Heart right ventricle (tissue), 16 donors: ENCODE results near the gene TBC1D30. TPM values are rescaled to one million over a fixed set of nuclear protein-coding genes. Genes with fewer than 3 reads are reported as not detected.

Source experiments
- ATAC-seq, 8 donors: fragments of 200-7000 bp; cut with Tn5 transposase; one replicate each; pipeline ENCODE4 v1.9.1; 2020; ENCODE audit warnings: mild to moderate bottlenecking in 8 of 8, moderate library complexity in 8 of 8, moderate number of reproducible peaks in 1 of 8
- DNase-seq, 2 donors: peaks; one replicate each; pipeline ENCODE4 v3.0.0-alpha.2; 2020
- H3K27ac ChIP-seq, 10 donors: fragments of 200-600 bp; sonication (generic) in 2 of 10; one replicate each; pipeline versions ENCODE4 v1.5.0 to v1.8.0; 2020 to 2022; ENCODE audit warnings: mild to moderate bottlenecking in 3 of 10
- H3K27me3 ChIP-seq, 7 donors: fragments of 200-600 bp; one replicate each; pipeline ENCODE4 v1.8.0; 2021 to 2022; ENCODE audit warnings: mild to moderate bottlenecking in 2 of 7
- H3K36me3 ChIP-seq, 9 donors: fragments of 200-600 bp; sonication (generic) in 1 of 9; one replicate each; pipeline versions ENCODE4 v1.5.0 to v1.8.0; 2020 to 2022; ENCODE audit warnings: mild to moderate bottlenecking in 2 of 9
- H3K4me1 ChIP-seq, 9 donors: fragments of 200-600 bp; sonication (generic) in 1 of 9; one replicate each; pipeline versions ENCODE4 v1.5.0 to v1.8.0; 2020 to 2022; ENCODE audit warnings: mild to moderate bottlenecking in 4 of 9
- H3K4me3 ChIP-seq, 10 donors: fragments of 200-600 bp; sonication (generic) in 2 of 10; one replicate each; pipeline versions ENCODE4 v1.5.0 to v1.8.0; 2020 to 2022; ENCODE audit warnings: mild to moderate bottlenecking in 7 of 10, moderate library complexity in 2 of 10
- H3K9me3 ChIP-seq, 11 donors: fragments of 200-600 bp in 10 of 11; sonication (generic) in 2 of 11; one replicate each; pipeline versions ENCODE4 v1.5.0 to v1.8.0; 2013 to 2022; ENCODE audit warnings: mild to moderate bottlenecking in 2 of 11, control low read depth in 1 of 11, moderate library complexity in 1 of 11
- CTCF ChIP-seq, 9 donors: fragments of 200-600 bp; sonication (generic) in 2 of 9; IDR thresholded peaks; one replicate each; pipeline versions ENCODE4 v1.5.0 to v1.8.0; 2021 to 2022; ENCODE audit warnings: antibody characterized with exemption in 9 of 9, mild to moderate bottlenecking in 5 of 9, moderate library complexity in 1 of 9
- WGBS, 2 donors: extraction: QIAGEN DNeasy Blood & Tissue Kit; methylation state at CpG; one replicate each; pipeline ENCODE4 v1.1.7; 2013; ENCODE audit warnings: inconsistent platforms in 1 of 2; 5-methylcytosine and 5-hydroxymethylcytosine counted together
- intact Hi-C, 10 donors: fragments of 100-400 bp; cut with DNase I; formaldehyde crosslinking; loops; one replicate each; pipeline versions ENCODE4 v1.11.1 to v1.14.2; 2022
- polyA plus RNA-seq, 2 donors: library from polyadenylated mRNA; stranded (reverse); fragments of 200-250 nt; gene quantifications; one replicate each; pipeline ENCODE4 v1.2.3, GENCODE V29; 2013
- total RNA-seq, 10 donors: library from RNA; stranded (reverse); fragmentation: NEBNext Ultra II Directional in 3 of 10; extraction: Animal tissue kit (Norgen Biotek cat#: 25700) in 3 of 10; gene quantifications; one replicate each; pipeline versions ENCODE4 v1.2.1 to v1.2.4, GENCODE V29; 2021 to 2023
- donor health status: Arrhythmogenic right ventricular cardiomyopathy.
- donor health status: ischemic (EF 13 %, LVEDD 7.1; RV severe dilation, severe dysfunction).
- donor health status: healthy with polysubstance abuse.
- donor health status: DM: no; HTN: yes; CAD: no.
- donor health status: DM: no; HTN: no; CAD: no.
- donor health status: ischemic (EF 25% LVEDD 6.9; RV normal size, moderate dysfunction).
- donor health status: ischemic (EF 25% LVEDD 5.7; RV mildly dilated, moderate dysfunction).
- donor health status: healthy.
- donor health status: DM: yes; HTN: yes; CAD: no.
- donor health status: Ischemic cardiomyopathy.
- donor health status: ischemic (EF 35%, LVEDD 5.7; RV mildly dilated, moderate dysfunction).
- donor health status: nonischemic (EF 11% LVEDD 7.7; RV severe dilation, severe dysfunction).
- donor health status: DM: yes; HTN: yes; CAD: no.
- donor health status: PGD.
- donor health status: ischemic (EF 29% LVEDD 5.4; RV normal size, mild dysfunction).
- donor health status: nonischemic (EF 23%, LVEDD 6.1; RV moderate dilation, normal function).

The TBC1D30 gene
- total and polyA plus RNA-seq, 12 donors, result 0.36 to 2.4 (median 0.66) TPM

- TF ChIP-seq CTCF (IDR thresholded peaks at IDR 0.05), result no peak
- intact Hi-C loops, result loop anchor here in 2 of 10 donors (10.0 kb wide), 1 partner anchor 319 kb away; the partner anchor contains the start of gene WIF1 (in 2 of the 2)
- H3K36me3 ChIP-seq, result no peaks in the 10 kb centered on the region
- peaks cover 0 to 4% (median 0%) of the 10 kb centered on the region in 7 donors for H3K27me3 ChIP-seq
- H3K9me3 ChIP-seq, result peaks cover 0 to 5% (median 0%) of the 10 kb centered on the region in 11 donors
- H3K4me1 ChIP-seq, result peaks cover 0 to 7% (median 0%) of the 10 kb centered on the region in 9 donors
- ATAC-seq (no peak), DNase-seq (no peak)
- H3K27ac ChIP-seq, result no peak overlapping the region
- WGBS, 2 donors, result 88 to 90% methylated on average over 2 of the region's 2 CpGs
- no peak overlapping the region for H3K4me3 ChIP-seq
Observed at GRCh38 chr12:64806173-64806572, 18.3 kb upstream of the TBC1D30 start.

- ATAC-seq (no peak), DNase-seq (no peak)
- Histone ChIP-seq H3K36me3 (no peaks in the 10 kb centered on the region), H3K4me3 (no peak overlapping the region), H3K27me3 (peaks cover 0 to 4% (median 0%) of the 10 kb centered on the region in 7 donors), H3K4me1 (peaks cover 0 to 7% (median 0%) of the 10 kb centered on the region in 9 donors), H3K27ac (no peak overlapping the region), H3K9me3 (peaks cover 0 to 5% (median 0%) of the 10 kb centered on the region in 11 donors)
- TF ChIP-seq CTCF (IDR thresholded peaks at IDR 0.05), result no peak
- WGBS, 2 donors, result 77 to 82% methylated on average over 7 of the region's 7 CpGs
- intact Hi-C loops, result loop anchor here in 2 of 10 donors (10.0 kb wide), 1 partner anchor 318 kb away; the partner anchor contains the start of gene WIF1 (in 2 of the 2)
Observed at GRCh38 chr12:64806593-64807460, 17.6 kb upstream of the TBC1D30 start.

- Histone ChIP-seq H3K9me3 (peaks cover 0 to 5% (median 0%) of the 10 kb centered on the region in 11 donors), H3K36me3 (no peaks in the 10 kb centered on the region), H3K27me3 (peaks cover 0 to 4% (median 0%) of the 10 kb centered on the region in 7 donors), H3K4me3 (no peak overlapping the region), H3K4me1 (peaks cover 0 to 5% (median 0%) of the 10 kb centered on the region in 9 donors), H3K27ac (no peak overlapping the region)
- intact Hi-C loops, result loop anchor here in 2 of 10 donors (10.0 kb wide), 1 partner anchor 317 kb away; the partner anchor contains the start of gene WIF1 (in 2 of the 2)
- no peak for DNase-seq
- no peak for ATAC-seq
- no peak for TF ChIP-seq CTCF (IDR thresholded peaks at IDR 0.05)
- WGBS, 2 donors, result 23 to 35% methylated on average over 5 of the region's 5 CpGs
Observed at GRCh38 chr12:64808110-64808509, 16.3 kb upstream of the TBC1D30 start.

- DNase-seq (no peak), ATAC-seq (no peak)
- no peak for TF ChIP-seq CTCF (IDR thresholded peaks at IDR 0.05)
- intact Hi-C loops, result no loop called here
- Histone ChIP-seq H3K36me3 (no peaks in the 10 kb centered on the region), H3K27me3 (no peaks in the 10 kb centered on the region), H3K4me3 (no peak overlapping the region), H3K27ac (no peak overlapping the region), H3K9me3 (peaks cover 0 to 5% (median 0%) of the 10 kb centered on the region in 11 donors), H3K4me1 (peaks cover 0 to 5% (median 0%) of the 10 kb centered on the region in 9 donors)
- WGBS, 2 donors, result 86 to 88% methylated on average over 1 of the region's 1 CpG
Observed at GRCh38 chr12:64810831-64811230, 13.6 kb upstream of the TBC1D30 start.
